SU-DHL-6 (cell line): Measurements from ENCODE around the gene CPLANE2.

ENCODE experiments used
- H2AFZ ChIP-seq: fragments of 200-600 bp; sonication (generic); 2 replicates; pipeline ENCODE4 v1.6.1; 2014; ENCODE audit warnings: low read depth, mild to moderate bottlenecking, moderate library complexity, mixed read lengths, antibody characterized with exemption, low read length; ENCODE audit not compliant: severe bottlenecking
- H3F3A ChIP-seq: fragments of 200-600 bp; shearing (Covaris generic); 2 replicates; pipeline ENCODE4 v1.6.0; 2016; ENCODE audit warnings: antibody characterized with exemption, mild to moderate bottlenecking; ENCODE audit not compliant: insufficient read depth
- H3K27ac ChIP-seq: fragments of 200-600 bp; sonication (generic); 2 replicates; pipeline ENCODE4 v1.5.1; 2016; ENCODE audit warnings: low read depth, mild to moderate bottlenecking, low read length, moderate library complexity, mixed read lengths
- H3K27me3 ChIP-seq: fragments of 200-600 bp; sonication (generic), shearing (Covaris generic); 2 replicates; pipeline ENCODE4 v1.6.0; 2014; ENCODE audit warnings: mild to moderate bottlenecking, low read length
- H3K36me3 ChIP-seq: fragments of 200-600 bp; sonication (generic); 2 replicates; pipeline ENCODE4 v1.6.1; 2014; ENCODE audit warnings: mild to moderate bottlenecking, low read length, mixed read lengths
- H3K4me2 ChIP-seq: fragments of 300-600, 200-600 bp; shearing (Covaris generic), sonication (generic); 2 replicates; pipeline ENCODE4 v1.6.0; 2014; ENCODE audit warnings: low read length, low read depth, mild to moderate bottlenecking; ENCODE audit not compliant: poor library complexity, severe bottlenecking
- H3K4me3 ChIP-seq: fragments of 200-600 bp; sonication (generic); 2 replicates; pipeline ENCODE4 v1.5.1; 2014; ENCODE audit warnings: antibody characterized with exemption, low read length, mild to moderate bottlenecking, mixed read lengths; ENCODE audit not compliant: insufficient read depth, poor library complexity, severe bottlenecking
- H3K79me2 ChIP-seq: fragments of 200-600 bp; sonication (generic); 2 replicates; pipeline ENCODE4 v1.6.1; 2014; ENCODE audit warnings: mild to moderate bottlenecking, low read length, moderate library complexity; ENCODE audit not compliant: insufficient read depth
- H3K9ac ChIP-seq: fragments of 200-600 bp; sonication (generic); 2 replicates; pipeline ENCODE4 v1.7.0; 2014; ENCODE audit warnings: mild to moderate bottlenecking, low read length
- H3K9me2 ChIP-seq: fragments of 200-600 bp; sonication (generic); replicated peaks from 2 replicates; pipeline ENCODE4 v1.6.1; 2014; ENCODE audit warnings: low read length; ENCODE audit not compliant: insufficient read depth
- H3K9me3 ChIP-seq: fragments of 200-600 bp; sonication (generic); 2 replicates; pipeline ENCODE4 v1.6.1; 2014; ENCODE audit warnings: low read length, mixed read lengths; ENCODE audit not compliant: insufficient read depth
- H4K20me1 ChIP-seq: fragments of 200-600 bp; sonication (generic); 2 replicates; pipeline ENCODE4 v1.6.1; 2014; ENCODE audit warnings: low read depth, mild to moderate bottlenecking, antibody characterized with exemption, low read length, moderate library complexity, mixed read lengths
- CTCF ChIP-seq: fragments of 200-600 bp; sonication (generic); IDR thresholded peaks from one replicate; pipeline ENCODE4 v1.5.1; 2017; ENCODE audit warnings: antibody characterized with exemption, mild to moderate bottlenecking, low read length, moderate library complexity; ENCODE audit not compliant: insufficient read depth, poor library complexity, severe bottlenecking
- EZH2phosphoT487 ChIP-seq: fragments of 200-600 bp; sonication (generic), shearing (Covaris generic); conservative IDR thresholded peaks from 2 replicates; pipeline ENCODE4 v1.6.1; 2018; ENCODE audit warnings: mild to moderate bottlenecking, antibody characterized with exemption, low read length, moderate library complexity, mixed read lengths

CPLANE2 gene

GRCh38 chr1:16244650-16245285 lies 7.8 kb upstream of the CPLANE2 start:
- TF ChIP-seq CTCF (peak; percentile 8), EZH2phosphoT487 (no peak)

GRCh38 chr1:16243936-16244649 lies 7.1 kb upstream of the CPLANE2 start:
- Histone ChIP-seq H3K9ac (no peak overlapping the region), H3F3A (0 out of 2 replicates have a peak, but pooled peaks cover 2% of the 10 kb centered on the region), H3K27me3 (no peaks in the 10 kb centered on the region), H3K36me3 (no peaks in the 10 kb centered on the region), H3K4me3 (no peak overlapping the region), H3K79me2 (no peaks in the 10 kb centered on the region), H3K4me2 (no peak overlapping the region), H3K9me3 (no peaks in the 10 kb centered on the region), H3K9me2 (no peaks in the 10 kb centered on the region), H4K20me1 (no peaks in the 10 kb centered on the region), H3K27ac (no peak overlapping the region), H2AFZ (no peak overlapping the region)
- peak; percentile 63 for TF ChIP-seq CTCF
- no peak for TF ChIP-seq EZH2phosphoT487

More at GRCh38 chr1:16244650-16245285, 7.8 kb upstream of the CPLANE2 start:
- Histone ChIP-seq H3K9me2 (no peaks in the 10 kb centered on the region), H3K9ac (no peak overlapping the region), H3K36me3 (no peaks in the 10 kb centered on the region), H3F3A (peaks cover 8% of the 10 kb centered on the region; the same call in 1 of the 2 replicates), H2AFZ (no peak overlapping the region), H3K27me3 (no peaks in the 10 kb centered on the region), H3K9me3 (no peaks in the 10 kb centered on the region), H3K79me2 (no peaks in the 10 kb centered on the region), H3K4me3 (no peak overlapping the region), H3K4me2 (no peak overlapping the region), H3K27ac (no peak overlapping the region), H4K20me1 (no peaks in the 10 kb centered on the region)

- no peak for TF ChIP-seq CTCF
- no peak for TF ChIP-seq EZH2phosphoT487
- no peaks in the 10 kb centered on the region for H3K36me3 ChIP-seq
- H3K27me3 ChIP-seq = no peaks in the 10 kb centered on the region
- H3K9me2 ChIP-seq = no peaks in the 10 kb centered on the region
- H3F3A ChIP-seq = no peaks in the 10 kb centered on the region
- no peak overlapping the region for H3K27ac ChIP-seq
- H4K20me1 ChIP-seq = no peaks in the 10 kb centered on the region
- H2AFZ ChIP-seq = no peak overlapping the region
- H3K4me2 ChIP-seq = no peak overlapping the region
- H3K9ac ChIP-seq = no peak overlapping the region
- H3K9me3 ChIP-seq = no peaks in the 10 kb centered on the region
- no peaks in the 10 kb centered on the region for H3K79me2 ChIP-seq
- no peak overlapping the region for H3K4me3 ChIP-seq
These were observed 6.2 kb upstream of the CPLANE2 start for GRCh38 chr1:16243215-16243610.
